Renal cortical epithelial cell (primary cell): ENCODE measurements around the gene KSR1. TPM values are rescaled to one million over a fixed set of nuclear protein-coding genes. Genes with fewer than 3 reads are reported as not detected.
"Not testable (repeated sequence)": the region's sequence is repeated elsewhere in the genome, so short reads cannot be mapped to it uniquely, and the experiment has no call there.

ENCODE experiments used
- DNase-seq: peaks from one replicate; pipeline ENCODE4 v3.0.0-alpha.2; 2011; ENCODE audit warnings: low read depth
- total RNA-seq: library from RNA; depleted of rRNA; stranded (reverse); fragments of >200 nt; gene quantifications from 2 replicates; pipeline ENCODE4 v1.2.3, GENCODE V29; 2014

The KSR1 gene
- total RNA-seq, 1 donor from 2014 or later: 29.3 TPM

GRCh38 chr17:27454089-27454488, 2.2 kb upstream of the KSR1 start:
- no peak for DNase-seq

DNA sequence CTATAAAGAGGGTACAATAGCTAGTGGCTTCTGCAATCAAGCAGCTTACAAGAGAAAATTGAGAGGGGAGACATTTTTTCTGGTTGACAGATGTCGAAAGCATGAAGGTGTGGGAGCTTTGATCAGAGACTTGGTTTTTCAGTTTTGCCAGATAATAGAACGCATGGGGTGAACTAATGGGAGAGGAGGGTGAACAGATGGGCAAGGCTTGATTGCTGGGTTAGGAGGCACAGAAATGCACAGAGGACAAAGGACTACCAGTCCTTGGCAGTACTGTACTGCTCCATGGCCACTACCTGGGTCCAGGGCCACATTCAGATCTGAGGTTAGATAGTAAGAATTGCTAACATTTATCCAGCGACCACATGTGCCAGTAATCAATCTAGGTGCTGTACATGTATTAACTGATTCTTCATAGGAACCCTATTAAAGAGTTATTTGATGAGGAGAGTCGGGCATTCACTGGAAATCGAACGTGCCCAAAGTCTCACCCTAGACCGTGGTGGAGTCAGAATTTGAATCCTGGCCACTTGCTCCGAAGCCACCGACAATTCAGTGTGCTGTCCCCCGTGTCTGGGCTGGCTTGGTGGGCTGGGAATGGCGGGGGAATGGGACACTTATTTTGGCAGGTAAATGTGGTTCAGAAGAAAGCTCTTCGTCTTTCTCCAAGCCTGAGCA, 873 bp upstream of the KSR1 start:
- DNase-seq: no peak

- DNase-seq: no peak
Measured at GRCh38 chr17:27456681-27457359, 572 bp downstream of the KSR1 start.

DNA sequence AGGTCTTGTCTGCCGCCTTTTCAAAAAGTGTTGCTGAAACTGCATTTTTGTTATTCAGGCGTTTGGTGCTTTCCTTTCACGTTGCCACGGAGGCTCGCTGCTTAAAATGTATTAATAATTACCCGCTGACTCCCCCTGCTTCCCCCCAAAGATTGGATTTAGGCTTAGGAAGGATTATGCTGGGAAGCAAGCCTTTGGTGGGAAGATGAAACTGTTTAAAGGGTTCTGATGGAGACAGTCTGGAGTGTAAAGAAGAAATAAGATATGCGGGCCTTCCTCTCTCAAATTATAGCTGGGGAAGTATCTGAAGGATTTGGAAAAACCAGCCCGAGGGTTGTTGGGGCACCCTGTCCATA, 1.1 kb downstream of the KSR1 start:
- DNase-seq: no peak

DNA sequence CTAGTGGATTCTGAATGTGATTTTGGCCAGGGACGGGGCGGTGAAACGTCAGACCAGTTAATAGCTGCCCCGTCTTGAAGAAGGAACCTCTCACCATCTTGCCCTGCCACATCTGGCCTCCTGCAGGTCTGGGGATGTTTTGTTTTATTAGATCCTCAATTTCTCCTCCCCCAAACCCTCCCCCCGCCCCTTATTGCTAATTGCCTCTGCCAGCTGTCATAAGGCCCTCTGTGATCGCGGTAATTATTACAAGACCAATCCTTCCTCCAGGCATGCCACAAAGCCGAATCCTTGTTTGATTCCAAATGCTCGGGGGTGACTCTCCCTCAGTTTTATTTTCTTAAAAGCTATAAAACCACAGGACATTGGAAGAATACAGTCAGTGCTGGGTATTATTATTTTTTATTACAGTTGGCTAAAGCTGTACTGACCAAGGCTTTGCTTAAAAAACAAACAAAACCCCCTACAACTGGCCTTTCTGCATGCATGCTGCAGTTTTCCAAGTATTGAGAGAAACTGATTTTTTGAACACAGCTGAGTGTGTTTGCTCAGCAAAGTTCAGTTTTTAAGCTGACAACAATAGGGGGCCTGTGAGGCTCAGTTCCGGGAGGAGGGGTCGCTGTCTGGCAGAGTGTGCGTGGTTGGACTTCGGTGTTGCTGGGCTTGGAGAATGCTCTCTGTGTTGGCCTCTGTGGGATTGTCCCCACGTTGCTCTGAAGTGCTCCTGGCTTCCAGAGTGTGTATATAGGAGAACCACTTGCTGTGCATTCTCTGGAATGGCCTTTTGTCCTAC, 1.7 kb downstream of the KSR1 start:
- peak; percentile 44 for DNase-seq

- no peak for DNase-seq
Measured at GRCh38 chr17:27458524-27458908, 2.3 kb downstream of the KSR1 start.

DNA sequence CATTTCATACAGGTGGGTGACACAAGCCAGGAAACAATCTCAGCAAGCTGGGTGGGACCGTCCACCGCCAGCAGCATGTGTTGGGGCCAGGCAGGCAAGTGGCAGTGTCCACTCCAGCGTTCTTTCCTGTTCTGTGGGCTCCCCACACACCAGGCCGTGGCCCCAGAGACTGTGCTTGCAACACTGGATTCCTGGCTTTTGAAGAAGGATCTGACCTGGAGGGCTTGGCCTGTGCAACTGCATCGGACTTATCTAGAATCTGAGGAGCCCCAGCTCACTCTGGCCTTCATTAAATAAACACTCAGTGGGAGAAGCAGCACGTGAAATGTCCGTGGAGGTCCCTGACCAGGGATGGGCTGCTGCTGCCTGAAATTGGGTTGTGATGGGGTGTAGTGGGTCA, 3.2 kb downstream of the KSR1 start:
- DNase-seq: no peak

DNA sequence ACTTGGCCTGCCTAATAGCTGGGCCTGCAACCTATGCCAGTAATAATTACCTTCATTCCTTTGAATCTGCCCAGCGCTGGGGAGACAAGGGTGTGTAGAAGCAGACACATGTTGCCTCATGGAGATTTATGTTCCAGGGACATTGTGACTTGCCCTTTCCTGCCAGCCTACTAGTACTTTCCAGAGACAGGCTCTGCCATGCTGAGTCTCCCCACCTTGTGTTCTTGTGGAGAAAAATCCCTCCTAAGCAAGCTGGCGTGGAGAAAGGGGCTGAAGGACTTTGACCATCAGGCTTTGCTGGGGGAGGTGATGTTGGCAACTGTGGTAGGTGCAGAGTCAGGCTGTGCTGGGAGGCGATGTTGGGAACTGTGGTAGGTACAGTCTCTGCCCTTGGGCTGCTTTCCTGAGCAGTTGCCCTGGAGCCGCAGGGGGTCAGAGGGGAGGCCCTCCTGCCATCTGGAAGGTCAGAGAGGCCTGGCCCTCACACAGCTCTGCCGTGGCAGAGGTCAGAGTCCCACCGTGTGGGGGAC, 4.0 kb downstream of the KSR1 start:
- peak; percentile 58 for DNase-seq

- DNase-seq: no peak
Measured at GRCh38 chr17:27461192-27461859, 5.1 kb downstream of the KSR1 start.

- DNase-seq: no peak
Measured at GRCh38 chr17:27462149-27462548, 5.9 kb downstream of the KSR1 start.

- no peak for DNase-seq
Measured at GRCh38 chr17:27462714-27463113, 6.5 kb downstream of the KSR1 start.

- DNase-seq: peak; percentile 86
Measured at GRCh38 chr17:27463235-27463677, 7.0 kb downstream of the KSR1 start.

DNA sequence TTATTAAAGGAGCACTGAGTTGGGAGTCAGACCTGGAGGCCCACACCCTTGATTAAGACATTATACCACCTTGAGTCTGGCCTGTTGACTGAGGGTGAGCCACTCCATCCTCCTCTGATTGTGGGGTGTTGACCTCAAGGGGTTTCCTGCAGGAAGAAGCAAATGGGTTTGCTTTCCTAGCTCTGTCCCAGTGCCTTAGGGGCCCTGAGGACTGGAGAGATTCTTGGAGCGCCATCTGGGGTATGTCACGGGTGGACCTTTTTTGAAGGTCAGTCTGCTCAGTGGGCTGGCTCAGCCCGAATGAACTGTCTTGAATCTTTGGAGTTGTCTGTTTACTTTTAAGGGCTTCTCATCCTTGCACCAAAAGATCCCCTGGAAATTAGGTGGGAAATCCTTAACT, 7.8 kb downstream of the KSR1 start:
- not testable (repeated sequence) for DNase-seq

- DNase-seq: no peak
Measured at GRCh38 chr17:27464431-27464830, 8.2 kb downstream of the KSR1 start.

- not testable (repeated sequence) for DNase-seq
Measured at GRCh38 chr17:27465875-27466274, 9.6 kb downstream of the KSR1 start.

DNA sequence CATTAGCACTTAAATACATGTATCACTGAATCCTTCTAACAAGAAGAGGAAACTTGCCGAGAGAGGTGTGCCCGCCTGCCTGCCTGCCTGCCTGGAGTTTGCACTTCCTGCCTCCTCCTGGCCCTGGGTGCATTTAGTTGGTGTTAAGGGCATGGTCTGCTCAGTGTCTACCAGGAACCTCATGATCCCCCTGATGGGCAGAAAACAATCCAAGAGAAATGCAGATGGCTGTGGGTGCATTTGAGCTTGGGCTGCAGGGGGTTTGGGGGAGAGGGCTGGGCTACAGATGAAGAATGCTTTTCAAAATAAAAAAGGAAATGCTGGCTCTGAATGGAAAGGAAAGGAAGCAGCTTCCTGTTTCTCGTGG, 10.1 kb downstream of the KSR1 start:
- DNase-seq: no peak

DNA sequence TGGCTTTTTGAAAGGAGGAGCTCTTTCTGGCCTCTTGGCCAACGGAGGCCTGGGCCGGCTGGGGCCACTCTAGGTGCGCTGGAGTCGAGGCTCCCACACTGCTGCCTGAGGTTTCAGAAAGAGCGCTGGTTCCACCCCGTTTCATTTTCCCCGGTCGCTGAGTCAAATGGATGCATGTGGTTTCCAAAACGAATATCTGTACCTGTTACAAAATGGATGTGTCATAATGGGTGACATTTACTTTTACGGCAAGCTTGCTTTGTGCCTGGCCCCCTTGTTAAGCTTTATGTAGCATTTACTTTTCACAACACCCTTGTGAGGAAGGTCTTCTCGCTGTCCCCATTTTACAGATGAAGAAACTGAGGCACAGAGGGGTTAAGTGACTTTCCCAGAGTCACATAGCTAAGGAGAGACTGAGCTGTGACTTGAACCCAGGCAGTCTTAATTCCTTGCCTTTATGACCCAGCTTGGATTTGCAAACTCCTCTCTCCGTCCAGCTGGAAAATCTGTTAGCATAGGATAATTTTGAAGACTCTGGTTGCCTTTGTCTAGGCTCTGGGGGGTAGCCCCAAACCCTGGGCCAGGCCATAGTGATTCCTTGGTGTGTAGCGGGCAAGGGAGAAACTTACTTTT, 10.6 kb downstream of the KSR1 start:
- peak; percentile 14 for DNase-seq

DNA sequence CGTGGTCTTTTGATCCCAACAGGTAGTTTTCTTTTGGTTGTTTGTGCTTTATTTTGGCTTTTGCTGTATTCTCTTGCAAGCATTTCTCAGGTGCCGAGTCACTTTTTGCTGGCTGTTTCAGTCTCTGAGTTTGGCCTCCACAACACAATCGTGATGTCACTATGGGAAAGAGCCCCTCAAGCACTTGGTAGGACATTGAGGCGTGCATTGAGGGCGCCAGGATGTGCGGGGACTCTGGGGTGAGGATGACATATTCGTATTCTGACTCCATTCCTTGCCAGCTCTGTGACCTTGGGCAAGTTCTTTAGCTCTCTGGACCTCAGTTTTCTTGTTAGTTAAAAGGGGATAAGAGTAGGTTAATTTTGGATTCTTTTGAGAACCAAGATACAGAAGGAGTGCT, 13.0 kb downstream of the KSR1 start:
- DNase-seq: peak; percentile 13

- peak; percentile 95 for DNase-seq
Measured at GRCh38 chr17:27471321-27472269, 15.3 kb downstream of the KSR1 start.

- no peak for DNase-seq
Measured at GRCh38 chr17:27473190-27473747, 17.0 kb downstream of the KSR1 start.
